HG02759 (cell line): ENCODE results near the gene RASSF5.

Source experiments
- ATAC-seq: cut with Tn5 transposase; IDR thresholded peaks from one replicate; pipeline ENCODE4 v1.9.1; 2021; ENCODE audit warnings: mild to moderate bottlenecking, moderate library complexity; ENCODE audit not compliant: unreplicated experiment

Gene RASSF5

DNA sequence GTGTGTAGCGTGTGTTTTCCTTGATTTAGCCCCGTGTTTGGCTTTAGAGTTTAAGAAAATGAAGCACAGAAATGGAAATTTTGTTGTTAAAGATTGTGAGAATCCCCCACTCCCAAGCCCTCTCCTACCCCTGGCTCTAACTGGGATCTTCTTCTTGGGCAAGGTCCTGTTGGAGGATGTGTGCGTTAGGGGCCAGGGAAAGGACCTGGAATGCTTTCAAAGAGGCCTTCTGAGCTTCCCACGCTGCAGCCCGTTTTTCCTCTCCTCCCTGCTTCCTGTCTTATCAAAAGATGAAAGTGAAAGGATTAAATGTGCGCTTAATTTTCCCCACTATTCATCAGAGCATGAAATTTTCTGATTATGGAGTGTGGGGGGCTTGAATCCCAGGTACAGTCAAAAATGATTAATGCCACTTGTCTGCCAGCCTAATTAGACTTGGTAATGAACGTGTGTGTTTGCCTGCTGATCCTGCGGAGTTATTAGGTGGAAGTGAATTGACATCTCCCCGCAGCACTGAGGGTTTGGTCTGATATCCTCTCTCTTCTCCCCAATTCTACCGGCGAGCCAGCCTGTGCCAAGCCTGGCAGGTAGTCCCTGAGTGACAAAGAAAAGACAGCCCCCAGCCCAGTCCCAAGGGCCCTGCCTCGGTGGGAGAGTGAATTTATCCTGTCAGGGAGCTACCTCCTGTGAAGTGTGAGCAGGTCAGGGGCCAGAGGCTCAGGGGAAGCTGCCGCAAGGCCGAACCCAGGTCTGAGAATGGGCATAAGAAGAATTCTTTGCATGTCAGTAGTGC, 4.9 kb downstream of the RASSF5 start:
- ATAC-seq: no peak

DNA sequence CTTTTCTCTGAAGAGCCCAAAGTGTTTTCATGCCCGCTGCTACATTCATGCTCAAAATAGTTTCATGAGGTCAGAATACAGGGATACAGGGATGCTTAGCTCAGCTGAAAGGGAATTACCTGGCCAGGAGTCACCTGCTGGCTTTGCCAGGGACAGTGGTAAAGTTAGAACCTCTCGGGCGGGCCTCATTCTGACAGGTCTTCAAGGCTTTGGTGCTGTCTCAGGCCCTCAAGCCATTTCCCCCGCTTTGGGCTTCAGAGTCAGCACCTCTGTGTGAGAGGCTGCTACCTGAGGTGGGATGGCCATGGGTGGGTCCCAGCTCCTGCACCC, 5.5 kb downstream of the RASSF5 start:
- ATAC-seq: no peak

DNA sequence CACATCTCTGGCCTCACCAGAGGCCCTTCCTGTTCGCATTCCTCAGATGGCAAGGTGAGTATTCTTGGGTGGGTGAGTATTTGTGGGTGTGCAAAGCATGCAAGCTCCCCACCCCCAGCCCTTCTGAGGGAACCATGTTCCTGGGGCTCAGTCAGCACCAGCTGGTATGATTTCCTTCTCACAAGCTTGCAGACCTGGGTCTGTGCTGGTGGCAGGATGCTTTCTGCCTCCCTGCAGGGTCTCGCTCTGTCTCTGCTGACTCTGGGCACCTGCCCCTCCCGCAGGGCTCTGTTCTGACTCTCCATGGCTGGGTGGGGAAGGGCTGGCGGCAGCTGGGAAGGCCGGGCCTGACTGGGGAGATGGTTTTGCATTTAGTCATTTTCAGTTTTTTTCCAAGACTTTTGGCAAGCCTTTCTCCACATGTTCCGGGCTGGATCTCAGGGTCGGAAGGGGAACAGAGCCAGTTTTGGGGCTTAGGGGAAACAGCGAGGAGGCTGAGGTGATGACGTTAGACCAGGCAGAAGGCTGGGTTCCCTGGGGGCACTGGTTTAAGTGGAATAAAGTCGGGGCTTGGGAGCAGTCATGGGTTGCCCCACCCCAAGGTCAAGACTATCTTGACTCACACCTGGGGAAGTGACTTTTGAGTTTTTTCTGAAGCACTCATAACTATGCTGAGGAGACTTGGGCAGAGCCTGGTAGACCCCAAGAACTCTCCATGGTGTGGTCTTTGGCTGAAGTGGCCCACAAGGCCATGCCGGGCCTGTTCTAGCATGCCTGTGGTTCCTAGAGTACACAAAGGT, 6.2 kb downstream of the RASSF5 start:
- ATAC-seq: no peak

DNA sequence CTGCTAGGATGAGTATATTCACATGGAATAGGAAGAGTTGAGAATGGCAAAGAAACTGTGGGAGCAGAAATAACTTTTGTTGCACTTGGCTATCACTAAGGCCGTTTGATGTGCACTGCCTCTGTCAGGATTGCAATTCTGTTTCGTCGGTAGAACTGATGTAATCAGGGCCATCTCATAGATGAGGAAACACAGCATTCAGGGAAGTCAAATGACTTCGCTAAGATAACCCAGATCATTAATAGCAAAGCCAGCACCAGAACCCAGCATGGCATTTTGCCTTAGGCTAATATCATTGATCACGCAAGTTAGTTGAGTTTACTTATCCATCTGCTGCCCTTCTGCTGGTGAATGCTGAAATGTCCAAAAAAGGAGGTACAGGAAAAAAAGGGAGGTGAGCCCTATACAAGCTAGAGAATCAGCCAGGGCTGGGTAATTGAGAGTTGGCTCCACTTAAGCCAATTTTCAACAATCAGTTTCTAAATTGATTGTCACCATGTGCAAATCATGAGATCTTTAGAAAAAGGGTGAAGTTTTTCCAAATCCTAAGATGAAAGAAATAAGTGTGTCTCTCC, 7.6 kb downstream of the RASSF5 start:
- ATAC-seq: no peak

DNA sequence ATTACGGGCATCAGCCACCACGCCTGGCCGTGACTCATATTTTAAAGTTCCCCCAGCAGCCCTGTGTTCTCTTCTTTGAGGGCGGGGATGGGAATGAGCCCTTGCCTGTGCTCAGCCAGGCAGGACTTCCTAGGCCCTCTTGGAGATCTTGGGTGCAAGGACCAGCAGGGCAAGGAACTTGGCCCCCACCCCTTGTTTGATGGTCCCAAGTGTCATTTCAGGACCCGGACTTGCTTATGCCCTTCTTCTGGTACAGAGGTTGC, 9.3 kb downstream of the RASSF5 start:
- ATAC-seq: no peak

DNA sequence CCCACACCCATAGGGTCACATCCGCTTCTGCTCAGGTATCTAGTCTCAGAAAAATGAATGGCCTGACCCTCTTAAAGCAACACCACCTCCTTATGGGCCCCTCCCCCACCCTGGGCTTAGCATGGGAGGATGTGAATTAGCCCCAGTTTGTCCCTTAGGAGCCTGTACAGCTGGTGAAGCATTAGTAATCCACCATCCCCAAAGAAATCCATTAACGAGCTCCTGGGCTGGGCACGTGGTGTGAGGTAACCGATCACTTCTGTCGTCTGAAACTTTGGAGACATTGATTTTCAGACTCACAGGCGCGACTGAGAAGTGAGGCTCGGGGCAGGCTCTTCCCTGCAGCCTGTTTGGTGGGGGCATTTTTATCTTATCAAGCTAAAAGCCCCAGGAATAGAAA, 10.5 kb downstream of the RASSF5 start:
- no peak for ATAC-seq

DNA sequence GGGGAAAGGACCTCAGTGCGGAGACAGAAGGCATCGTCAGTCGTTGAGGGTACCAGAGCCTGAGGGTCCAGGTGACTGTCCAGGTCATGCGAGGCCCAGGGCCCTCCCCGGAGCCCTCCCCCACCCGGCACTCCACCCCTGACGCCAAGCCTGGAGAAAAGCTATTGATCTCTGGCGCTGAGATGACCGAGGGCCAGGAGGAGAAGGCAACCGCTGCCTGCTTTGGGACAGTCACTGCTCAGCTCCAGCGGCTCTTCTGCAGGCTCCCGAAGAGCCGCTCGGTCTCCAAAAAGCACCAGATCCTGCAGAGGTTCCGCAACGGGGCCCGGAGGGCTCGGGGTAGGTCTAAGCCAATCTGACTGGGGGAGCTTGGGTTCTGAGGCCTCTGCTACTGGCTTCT, 10.9 kb downstream of the RASSF5 start:
- no peak for ATAC-seq

DNA sequence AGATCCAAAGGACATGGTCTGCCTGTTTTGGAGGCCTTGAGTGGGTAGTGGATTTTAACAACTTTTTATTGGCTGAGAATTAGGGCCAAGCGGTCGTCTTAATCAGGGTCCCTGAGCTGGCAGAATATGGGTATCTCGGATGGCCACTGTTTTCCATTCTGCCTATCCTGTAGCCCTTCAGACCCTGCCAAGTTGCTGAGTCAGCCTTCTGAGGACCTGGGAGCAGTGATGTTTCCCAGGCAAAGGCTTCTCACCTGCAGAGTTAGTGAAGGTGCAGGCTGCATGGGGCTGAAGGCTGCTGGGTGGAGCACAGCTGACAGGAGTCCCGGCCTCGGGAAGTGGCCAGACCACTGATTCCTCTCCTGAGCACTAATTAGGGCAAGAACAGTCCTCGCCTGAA, 11.4 kb downstream of the RASSF5 start:
- ATAC-seq: no peak

DNA sequence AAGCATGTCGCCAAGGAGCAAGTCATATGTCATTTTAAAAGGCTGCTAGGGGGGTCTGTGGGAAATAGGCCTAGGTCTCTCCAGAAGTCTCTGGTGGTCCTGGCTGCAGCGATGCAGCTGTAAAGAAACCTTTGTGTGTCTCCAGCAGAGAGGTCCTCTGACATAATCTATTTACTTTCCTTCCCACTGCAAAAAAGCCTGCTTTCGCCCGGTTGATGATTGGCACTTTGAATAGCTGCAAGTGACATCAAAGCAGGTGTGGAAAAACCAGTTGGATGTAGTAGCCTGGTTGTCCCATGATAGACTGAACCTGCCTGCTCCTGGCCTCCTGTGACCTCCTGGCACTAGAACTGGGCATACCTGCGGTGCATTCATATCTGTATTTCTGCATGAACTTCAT, 13.8 kb downstream of the RASSF5 start:
- ATAC-seq: no peak

DNA sequence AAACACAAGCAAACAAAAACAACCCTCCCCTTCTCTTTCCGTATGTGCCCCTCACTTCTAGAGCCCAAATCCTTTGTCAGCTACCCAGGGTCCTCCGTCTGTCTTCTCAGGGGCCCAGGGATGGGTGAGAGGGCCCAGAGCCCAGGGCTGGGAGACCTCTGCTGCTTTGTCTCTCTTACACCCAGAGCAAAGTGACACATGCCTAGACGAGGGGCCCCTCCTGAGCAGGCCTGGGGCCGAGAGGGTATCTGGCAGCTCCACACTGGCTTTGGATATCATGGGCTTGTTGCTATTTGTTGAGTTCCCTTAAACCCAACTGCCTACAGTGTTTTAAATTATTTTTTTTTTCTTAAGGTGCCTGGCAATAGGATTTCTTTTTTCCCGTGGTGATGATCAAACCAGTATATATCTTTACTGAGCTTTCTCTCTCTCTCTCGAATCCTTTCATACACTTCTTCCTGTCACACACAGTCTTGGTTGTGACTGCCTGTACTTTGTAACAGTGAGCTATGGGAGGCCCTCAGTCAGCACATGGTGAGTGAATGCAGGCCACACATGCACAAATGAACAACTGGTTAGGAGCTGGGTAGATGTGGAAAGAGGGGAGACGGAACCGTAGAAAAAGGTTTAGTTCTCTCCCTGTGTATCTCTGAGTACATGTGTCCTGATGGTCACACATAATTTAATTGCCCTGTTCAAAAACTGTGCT, 14.5 kb downstream of the RASSF5 start:
- ATAC-seq: no peak

DNA sequence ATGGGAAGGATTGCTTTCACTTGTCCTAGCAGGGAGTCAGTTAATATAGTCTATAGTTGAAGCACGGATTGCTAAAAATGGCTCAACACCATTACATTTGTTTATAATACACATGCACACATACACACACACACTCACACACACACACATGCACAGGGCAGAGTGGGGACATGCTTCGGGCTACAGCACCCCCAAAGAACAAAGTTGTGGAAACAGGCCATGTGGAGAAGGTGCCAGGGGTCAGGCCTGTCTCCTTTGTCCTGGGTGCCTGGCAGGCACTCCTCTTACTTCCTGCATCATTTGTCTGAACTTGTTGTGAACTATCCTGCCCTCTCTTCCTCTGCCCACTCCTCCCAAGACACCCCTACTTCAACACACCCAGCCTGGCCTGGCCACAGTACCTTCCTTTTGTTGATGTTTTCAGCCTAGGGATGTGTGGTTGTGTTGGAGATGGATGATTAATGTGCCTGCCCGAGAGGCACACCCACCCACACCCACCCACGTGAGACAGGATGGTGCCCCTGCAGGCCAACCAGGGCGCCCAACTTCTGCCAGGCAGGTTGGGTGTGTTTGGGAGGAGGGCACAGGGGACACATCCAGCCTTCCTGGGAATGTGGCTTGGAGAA, 17.5 kb downstream of the RASSF5 start:
- ATAC-seq: no peak

DNA sequence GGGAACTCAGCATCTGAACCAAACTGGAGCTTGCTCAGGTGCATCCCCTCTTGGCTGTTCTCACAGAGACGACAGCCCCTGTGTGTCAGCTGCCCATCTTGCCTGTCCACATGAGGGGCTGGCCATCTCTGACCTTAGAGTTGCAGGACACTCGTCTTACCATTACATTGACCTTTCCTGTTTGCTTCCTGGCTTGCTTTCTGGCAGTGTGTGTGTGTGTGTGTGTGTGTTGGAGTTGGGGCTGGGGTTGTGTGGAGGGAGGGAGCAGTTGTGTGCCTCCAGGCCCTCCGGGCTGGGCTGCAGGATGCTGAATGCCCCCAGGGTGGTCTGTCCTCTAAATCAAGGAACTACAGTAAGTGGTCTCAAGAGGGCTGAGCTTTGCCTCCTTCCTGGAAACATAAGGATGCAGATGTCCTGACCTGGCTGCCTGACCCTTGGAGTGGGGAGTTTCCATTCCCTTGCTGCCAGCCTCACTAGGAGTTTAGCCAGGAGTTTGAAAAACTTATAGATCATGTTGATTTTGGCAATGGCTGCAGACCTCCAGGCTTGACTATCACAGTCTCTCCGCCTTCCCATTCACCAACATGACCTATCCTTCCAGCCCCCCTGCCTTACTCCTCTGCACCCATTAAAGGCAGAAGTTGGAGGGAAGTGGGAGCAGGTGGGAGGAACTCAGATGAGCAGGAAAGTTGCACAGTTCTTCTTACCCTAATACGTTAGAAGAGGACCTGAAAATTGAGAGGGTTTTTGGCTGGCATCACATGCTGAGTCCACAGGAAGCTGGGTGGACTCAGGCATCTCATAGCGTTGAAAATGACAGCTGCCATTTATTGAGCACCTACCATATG, 19.0 kb downstream of the RASSF5 start:
- ATAC-seq: no peak

DNA sequence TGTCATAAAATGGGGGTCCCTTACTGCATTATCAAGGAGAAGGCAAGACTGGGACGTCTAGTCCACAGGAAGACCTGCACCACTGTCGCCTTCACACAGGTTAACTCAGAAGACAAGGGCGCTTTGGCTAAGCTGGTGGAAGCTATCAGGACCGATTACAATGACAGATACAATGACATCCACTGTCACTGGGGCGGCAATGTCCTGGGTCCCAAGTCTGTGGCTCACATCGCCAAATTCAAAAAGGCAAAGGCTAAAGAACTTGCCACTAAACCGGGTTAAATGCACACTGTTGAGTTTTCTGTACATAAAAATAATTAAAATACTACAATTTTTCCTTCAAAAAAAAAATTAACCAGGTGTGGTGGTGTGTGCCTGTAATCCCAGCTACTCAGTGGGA, 22.1 kb downstream of the RASSF5 start:
- ATAC-seq: no peak

DNA sequence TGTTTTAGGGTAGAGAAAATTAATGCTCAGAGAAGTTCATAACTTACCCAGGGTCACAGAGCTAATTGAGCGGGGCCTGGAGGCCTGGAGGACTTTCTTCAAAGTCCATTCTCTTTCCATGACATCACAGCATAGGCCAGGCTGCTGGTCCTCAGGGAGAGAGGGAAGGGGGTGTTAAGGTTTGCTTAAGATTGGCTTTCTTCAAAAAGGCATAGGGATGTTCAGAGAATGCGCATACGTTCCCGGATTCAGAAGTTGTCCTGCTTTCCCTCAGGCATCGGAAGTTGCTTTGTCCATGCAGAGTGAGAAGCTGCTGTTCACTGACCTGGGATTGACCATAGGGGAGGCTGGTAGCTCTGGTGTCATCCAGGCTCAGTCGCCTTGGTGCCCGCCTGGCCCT, 25.0 kb downstream of the RASSF5 start:
- ATAC-seq: no peak

DNA sequence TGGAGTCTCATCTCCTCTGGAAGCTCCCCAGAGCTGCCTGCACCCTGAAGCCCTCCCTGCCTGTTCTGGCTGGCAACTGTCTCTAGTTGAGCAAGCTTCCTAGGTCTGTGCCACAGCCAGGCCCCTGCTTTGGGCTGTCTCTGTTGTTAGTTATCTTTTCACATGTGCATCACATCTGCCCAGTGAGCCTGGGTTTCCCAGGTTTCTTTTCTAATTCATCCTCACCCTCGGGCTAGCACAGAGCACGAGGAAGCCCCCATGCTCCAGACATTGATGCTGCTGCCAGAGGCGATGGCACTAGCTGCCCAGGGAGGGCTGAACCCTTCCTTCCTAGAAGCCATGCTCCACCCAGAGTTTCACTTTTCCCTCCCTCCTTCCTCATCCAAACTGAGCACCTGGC, 27.2 kb downstream of the RASSF5 start:
- no peak for ATAC-seq

DNA sequence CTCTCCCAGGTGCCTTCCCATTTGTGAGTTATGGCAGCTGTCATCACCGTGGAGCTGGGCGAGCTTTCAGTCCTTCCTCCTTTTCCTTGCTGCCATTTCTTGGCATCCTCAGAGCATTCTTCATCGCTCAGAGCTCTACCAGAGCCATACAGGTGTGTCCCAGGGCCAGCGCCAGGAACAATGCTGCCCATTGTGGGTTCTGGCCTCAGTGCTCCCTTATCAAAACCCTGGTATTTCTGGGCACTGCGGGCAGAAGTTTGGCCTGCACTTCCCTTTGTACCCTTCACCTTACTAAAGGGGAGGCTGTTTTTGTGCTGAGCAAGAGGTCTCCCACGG, 28.5 kb downstream of the RASSF5 start:
- no peak for ATAC-seq

DNA sequence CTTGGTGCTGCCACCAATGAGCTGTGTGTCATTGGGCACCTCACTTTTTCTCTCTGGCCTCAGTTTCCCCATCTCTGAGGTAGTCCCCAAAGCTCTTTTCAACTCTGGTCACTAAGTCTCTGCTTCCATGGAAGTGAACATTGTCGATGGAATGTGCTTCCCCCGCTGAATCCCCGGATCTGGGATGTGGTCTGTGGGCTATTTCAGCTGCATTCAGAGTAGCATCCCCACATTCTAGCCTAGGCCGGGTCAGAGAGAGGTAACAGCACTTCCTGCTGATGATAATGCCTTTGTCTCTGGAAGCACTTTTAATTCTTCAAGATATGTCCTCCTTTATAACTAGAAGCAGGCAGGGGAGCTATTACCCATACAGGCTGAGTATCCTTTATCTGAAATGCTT, 29.8 kb downstream of the RASSF5 start:
- no peak for ATAC-seq

DNA sequence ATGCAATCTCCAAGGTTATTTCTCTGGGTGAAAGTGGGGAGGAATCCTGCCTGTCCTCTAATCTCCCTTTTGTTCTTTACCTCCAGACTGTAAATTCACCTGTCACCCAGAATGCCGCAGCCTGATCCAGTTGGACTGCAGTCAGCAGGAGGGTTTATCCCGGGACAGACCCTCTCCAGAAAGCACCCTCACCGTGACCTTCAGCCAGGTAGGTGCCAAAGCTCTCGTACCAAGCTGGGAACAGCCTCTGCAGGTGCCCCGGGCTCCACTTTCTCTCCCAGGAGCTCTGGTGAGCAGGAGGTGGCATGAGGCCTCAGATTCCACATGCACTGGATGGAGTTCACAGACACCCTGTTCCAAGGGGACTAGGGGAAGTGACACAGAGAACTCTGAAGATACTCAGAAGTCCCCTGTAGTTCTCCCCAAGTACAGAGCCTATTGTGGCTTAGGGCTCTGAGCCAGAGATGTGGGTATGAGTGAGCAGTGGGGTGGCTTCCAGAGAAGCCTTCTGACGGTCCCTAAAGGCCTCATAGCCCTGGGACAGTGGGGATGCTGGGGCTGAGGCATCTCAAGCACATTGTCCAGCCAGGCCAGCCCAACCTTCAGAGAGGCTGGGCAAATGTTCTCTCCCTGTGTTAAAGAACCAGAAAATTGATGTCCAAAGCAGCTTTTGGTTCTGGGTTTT, 30.9 kb downstream of the RASSF5 start:
- ATAC-seq: no peak

DNA sequence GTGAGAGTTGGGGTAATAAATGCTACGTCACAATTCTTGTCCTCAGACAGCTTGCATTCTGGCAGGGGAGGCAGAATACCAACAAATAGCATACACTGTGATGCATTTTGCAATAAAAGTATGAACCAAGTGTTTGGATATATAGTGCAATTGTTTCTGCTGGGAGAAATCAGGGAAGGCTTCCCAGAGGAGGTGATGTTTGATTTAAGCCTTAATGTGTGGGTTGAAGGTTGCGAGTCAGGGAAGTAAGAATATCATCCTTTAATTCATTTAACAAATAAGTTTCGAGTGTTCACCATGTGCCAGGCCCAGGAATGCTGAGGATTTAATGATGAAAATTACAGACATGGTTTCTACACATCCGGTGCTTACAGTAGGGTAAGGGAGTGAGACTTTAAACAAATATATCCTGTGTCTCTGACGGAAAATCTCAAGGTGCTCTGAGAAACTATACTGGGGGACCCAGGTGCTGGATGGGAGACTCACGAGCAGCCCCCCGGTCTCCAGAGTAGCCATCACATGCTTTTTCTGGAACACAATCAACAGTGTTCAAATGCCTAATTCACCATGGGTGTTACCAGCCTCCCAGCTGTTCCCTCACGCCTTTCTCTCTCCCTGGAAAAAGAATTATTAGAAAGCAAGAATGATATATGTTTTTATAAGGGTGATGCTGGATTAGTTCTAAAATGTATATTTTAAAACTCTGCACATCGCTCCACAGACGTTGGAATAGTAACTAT, 31.7 kb downstream of the RASSF5 start:
- no peak for ATAC-seq
